HEK293T (cell line): ENCODE results near the gene OTUD4.

Source experiments
- BHLHE40 ChIP-seq: fragments of 450-650 bp; IDR thresholded peaks from 2 replicates; pipeline ENCODE4 v1.6.1; 2016; ENCODE audit warnings: mild to moderate bottlenecking, moderate library complexity, borderline replicate concordance
- ELF4 ChIP-seq: fragments of 450-650 bp; IDR thresholded peaks from 2 replicates; pipeline ENCODE4 v1.6.1; 2017; ENCODE audit warnings: antibody characterized with exemption
- FOXM1 ChIP-seq: fragments of 450-650 bp; IDR thresholded peaks from 2 replicates; pipeline ENCODE4 v1.6.1; 2017; ENCODE audit warnings: mild to moderate bottlenecking, borderline replicate concordance
- SP1 ChIP-seq: fragments of 450-650 bp; IDR thresholded peaks from 2 replicates; pipeline ENCODE4 v1.6.1; 2017
- SUZ12 ChIP-seq: fragments of 450-650 bp; IDR thresholded peaks from 2 replicates; pipeline ENCODE4 v1.6.1; 2016; ENCODE audit warnings: mild to moderate bottlenecking

GRCh38 chr4:145153181-145153903, 27.0 kb downstream of the OTUD4 start:
- no peak for TF ChIP-seq BHLHE40
- TF ChIP-seq ELF4: no peak
- no peak for TF ChIP-seq FOXM1
- TF ChIP-seq SUZ12: no peak
- TF ChIP-seq SP1: no peak
